ENCODE results near the gene IQSEC3.
"Not testable (repeated sequence)": the region's sequence is repeated elsewhere in the genome, so short reads cannot be mapped to it uniquely, and the experiment has no call there.

IQSEC3 gene

DNA sequence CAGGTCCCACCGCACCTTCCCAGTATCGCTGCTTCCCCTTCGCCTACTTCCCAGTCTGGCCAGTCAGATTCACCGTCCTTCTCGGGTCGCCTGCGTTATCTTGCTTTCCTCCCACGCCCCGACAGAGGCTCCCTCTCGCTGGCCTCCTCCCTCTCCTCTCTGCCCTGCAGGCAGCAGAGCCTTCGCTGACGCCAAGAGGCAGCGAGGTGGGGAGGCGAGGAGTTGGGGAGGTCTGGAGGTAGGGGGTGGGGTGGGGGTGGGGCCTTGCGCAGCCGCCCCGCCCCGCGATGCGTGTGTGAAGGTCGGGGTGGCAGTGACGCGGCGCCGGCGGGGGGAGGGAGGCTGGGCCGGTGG lies at the start of gene IQSEC3:
IQSEC3 (plus strand) TSS at position 340 of the 354 bp plus-strand sequence. CDS start 116 bp downstream, outside the sequence.
- DNase-seq = not testable (repeated sequence)

DNA sequence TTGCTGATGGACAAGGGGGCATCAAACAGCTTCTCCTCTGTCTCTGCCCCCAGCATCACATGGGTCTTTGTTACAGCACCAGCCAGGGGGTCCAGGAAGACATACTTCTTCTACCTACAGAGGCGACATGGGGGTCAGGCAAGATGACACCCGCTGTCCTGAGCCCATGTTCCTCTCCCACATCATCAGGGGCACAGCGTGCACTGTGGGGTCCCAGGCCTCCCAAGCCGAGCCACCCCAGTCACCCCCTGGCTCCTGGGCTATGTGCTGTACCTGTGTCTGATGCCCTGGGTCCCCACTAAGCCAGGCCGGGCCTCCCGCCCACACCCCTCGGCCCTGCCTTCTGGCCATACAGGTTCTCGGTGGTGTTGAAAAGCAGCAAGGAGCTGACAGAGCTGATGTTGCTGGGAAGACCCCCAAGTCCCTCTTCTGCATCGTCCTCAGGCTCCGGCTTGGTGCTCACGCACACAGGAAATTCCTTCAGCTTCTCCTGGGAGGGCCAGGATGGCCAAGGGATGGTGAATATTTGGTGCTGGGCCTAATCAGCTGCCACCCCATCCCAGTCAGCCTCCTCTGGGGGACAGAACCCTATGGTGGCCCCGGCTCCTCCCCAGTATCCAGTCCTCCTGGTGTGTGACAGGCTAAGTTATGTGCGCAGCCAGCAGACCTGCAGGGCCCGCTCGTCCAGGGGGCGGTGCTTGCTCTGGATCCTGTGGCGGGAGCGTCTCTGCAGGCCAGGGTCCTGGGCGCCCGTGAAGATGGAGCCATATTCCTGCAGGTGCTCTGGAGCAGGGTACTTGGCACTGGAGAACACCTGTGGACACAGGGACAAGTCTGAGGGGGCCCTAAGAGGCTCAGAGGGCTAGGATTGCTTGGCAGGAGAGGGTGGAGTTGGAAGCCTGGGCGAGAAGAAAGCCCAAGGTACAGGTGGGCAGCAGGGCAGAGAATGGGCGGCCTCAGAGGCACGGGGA lies 48.9 kb upstream of the IQSEC3 start:
- DNase-seq = not testable (repeated sequence)

DNA sequence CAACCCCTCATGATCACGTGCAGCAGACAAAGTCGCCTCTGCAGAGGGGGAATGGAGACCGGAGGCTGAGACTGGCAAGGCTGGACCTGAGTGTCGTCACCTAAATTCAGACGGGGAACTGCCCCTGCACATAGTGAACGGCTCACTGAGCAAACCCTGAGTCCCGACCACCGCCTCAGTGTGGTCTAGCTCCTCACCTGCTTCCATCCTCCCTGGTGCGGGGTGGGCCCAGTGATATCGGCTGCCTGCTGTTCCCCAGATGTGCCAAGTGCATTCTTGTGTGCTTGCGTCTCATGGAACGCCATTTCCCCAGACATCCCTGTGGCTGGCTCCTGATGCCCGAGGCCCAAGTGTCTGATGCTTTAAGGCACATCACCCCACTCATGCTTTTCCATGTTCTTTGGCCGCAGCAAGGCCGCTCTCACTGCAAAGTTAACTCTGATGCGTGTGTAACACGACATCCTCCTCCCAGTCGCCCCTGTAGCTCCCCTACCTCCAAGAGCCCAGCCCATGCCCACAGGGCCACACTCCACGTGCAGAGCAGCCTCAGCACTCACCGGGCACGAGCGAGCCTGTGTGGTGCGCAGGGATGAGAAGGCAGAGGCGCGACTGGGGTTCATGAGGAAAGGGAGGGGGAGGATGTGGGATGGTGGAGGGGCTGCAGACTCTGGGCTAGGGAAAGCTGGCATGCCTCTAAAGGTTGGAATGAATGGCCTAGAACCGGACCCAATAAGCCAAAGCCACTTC lies 47.6 kb upstream of the IQSEC3 start:
- not testable (repeated sequence) for DNase-seq

DNA sequence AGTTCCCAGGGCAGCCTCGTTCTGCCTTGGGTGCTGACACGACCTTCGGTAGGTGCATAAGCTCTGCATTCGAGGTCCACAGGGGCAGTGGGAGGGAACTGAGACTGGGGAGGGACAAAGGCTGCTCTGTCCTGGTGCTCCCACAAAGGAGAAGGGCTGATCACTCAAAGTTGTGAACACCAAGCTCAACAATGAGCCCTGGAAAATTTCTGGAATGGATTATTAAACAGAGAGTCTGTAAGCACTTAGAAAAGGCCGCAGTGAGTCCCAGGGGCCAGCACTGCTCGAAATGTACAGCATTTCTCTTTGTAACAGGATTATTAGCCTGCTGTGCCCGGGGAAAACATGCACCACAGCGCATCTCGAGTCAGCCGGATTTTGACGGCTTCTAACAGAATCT lies 46.7 kb upstream of the IQSEC3 start:
- not testable (repeated sequence) for DNase-seq

DNA sequence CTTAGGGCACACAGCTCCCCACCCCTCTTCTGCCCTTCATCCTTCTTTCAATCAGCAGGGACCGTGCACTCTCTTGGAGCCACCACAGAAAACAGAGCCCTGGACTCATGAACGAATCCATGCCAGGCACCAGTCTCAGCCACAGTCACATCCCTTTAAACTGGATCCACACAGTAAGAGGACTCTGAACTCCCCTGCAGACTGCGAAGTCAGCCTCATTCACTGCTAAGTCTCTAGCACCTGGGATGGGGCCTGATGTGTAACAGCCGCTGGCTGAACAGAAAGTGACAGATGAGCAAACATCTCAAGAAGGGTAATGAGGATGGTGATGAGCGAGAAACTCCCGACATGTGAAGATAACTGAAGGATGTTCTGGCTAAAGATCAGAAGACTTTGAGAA lies 45.8 kb upstream of the IQSEC3 start:
- DNase-seq = no peak

DNA sequence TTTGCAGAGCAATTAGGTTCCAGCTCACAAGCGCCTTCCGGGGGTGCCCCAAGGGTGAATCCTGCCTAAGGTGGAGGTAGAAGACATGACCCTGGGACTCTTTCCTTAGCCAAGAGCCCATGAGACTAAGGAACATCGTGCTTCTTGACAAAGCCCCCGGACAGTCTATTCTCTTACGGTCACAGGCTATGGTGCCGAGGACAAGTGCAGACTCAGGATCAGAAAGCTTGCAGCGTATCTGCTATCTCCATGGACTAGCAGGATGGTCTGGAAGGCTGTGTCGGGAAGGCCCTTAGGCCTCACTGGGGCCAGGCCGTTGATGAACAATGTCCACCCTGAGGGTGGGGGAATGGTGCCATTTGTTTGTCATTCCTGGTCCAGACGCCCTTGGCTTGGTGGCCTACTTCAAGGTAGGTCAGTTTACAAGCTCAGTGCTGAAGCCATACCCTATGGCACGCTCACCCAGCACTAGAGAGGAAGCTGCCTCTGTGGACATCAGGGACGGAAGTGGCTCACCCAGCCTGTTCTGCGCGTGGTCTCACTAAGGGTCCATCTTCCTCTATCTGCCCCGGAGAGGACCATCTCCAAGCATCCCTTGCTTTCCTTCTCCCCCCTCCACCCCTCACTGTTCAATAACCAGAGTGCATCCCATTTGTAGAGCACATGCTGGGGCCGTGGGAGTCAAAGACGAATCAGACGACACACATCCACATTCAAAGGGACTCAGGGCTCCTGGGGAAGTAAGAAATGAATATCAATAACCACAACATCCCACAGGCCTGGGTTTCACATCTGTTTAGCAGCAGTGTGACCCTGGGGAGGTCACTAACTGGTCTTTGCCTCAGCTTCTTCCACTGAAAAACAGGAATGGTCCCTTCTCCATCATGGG lies 45.0 kb upstream of the IQSEC3 start:
- DNase-seq = no peak

DNA sequence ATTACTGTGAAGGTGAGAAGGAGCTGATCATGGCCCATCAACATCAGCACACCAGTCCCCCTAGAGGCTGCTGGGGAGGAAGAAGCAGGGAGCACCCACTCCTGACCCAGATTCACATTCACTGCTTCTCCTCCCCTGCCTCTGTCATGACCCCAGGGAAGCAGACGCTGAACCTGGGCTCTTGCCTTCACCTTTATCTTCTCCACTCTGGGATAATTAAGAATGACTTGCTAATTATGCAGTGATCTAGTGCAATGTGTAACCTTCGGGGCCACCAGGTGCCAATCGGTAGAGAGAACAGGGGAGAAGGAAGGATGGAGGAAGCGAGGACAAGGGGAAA lies 44.4 kb upstream of the IQSEC3 start:
- no peak for DNase-seq

DNA sequence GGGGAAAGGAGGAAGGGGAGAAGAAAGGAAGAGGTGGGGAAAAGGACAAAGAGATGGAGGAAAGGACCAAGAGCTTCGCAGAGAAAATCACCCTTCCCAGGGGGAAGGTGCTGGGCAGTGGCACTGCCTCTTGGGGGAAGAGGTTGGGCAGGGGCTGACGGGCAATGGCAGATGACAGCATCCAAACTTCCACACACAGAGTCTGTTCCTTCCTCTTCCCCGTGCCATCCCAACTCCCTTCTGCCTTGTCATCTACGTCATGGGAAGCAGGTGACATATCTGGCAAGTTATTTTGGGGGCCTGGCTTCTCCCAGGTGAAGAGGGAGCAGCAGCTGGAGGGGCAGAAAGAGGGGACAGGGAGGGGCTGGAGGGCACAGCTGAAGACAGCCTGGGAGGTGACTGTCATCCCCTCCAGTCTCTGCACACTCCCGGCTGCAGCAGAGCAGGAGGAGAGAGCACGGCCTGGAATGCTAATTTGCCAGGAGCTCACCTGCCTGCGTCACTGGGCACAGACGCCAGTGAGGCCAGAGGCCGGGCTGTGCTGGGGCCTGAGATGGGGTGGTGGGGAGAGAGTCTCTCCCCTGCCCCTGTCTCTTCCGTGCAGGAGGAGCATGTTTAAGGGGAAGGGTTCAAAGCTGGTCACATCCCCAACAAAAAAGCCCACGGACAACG lies 43.9 kb upstream of the IQSEC3 start:
- DNase-seq = no peak

DNA sequence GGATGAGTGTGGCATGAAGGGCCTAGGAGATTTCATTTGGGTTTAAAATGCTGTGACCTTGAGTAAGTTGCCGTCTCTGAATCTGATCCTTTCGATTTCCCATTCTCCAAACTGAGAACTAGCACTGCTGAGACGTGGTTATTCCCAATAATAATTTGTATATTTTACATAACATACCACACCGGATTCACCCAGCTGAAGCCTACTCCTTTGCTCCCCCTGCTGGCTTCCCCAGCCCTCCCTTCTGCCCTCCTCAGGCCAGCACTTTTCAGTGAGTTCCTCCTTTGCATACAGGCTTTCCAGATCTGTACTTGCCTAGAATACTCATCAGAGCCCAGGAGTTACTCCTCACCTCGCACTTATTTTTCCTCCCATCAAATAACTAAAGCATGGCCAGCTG lies 38.7 kb upstream of the IQSEC3 start:
- not testable (repeated sequence) for DNase-seq

DNA sequence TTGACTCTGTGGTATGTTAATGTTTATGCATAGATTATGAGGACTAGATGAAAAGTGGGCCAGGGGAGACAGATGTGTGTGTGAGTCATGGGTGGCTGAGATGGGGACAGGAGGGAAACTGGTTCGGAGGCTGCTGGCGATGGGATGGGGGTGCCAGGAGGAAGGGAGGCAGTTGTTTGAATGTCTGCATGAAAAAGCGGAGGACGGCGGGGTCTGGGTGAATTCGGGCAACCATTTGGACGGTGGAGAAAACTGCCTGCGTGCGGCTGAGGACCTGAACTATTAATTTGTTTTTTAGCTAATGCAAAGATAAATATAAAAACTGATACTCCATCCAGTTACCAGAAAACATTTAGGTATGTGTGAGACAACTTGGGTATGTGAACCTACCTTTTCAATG lies 27.8 kb upstream of the IQSEC3 start:
- DNase-seq = not testable (repeated sequence)

DNA sequence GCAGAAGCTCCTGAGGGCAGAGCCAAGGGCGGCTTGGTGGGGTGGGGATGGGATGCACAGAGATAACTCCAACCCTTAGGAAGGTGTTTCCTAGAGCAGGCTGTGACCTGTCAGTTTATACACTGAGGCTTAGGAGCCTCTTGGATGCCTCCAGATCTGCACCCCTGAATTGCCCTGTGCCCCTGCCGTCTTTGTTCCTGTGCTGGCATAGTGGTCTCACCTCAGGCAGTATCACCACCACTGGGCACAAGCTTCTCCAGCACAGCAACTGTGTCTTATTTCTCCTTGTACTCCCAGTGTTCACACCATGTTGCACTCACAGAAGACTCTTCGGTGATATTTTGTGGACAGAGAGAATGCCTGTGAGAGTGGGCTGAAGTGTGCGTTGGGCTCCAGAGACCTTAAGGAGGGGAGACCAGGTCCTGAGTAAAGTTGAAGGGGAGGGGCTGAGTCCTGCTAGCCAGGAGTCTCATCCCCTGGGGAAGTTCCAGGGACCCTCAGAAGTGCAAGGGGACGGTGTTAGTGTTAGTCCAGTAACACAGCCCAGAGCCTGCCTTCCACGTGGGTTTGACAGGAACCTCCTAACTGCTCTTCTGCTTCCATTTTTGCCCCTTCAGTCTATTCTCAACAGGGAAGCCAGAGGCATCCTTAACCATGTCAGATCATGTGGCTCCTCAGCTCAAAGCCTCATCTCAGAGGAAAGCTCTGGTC lies 26.9 kb upstream of the IQSEC3 start:
- not testable (repeated sequence) for DNase-seq

DNA sequence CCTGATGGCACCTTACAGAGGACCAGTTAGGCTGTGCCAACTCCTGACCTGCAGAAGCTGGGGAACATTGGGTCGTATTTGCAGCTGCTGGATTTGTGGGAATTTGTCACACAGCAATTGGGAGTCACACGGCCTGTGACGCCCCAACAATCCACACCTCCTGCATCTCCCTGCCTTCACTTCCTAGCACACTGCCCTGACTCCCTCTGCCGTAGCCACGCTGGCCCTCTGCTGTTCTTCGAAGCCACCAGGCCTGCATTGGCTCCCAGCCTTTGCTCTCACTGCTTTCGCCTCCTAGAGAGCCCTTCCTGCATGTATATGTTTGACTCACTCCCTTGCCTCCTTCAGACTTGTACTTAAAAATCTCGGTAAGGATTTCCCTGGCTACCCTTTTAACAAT lies 22.2 kb upstream of the IQSEC3 start:
- not testable (repeated sequence) for DNase-seq

DNA sequence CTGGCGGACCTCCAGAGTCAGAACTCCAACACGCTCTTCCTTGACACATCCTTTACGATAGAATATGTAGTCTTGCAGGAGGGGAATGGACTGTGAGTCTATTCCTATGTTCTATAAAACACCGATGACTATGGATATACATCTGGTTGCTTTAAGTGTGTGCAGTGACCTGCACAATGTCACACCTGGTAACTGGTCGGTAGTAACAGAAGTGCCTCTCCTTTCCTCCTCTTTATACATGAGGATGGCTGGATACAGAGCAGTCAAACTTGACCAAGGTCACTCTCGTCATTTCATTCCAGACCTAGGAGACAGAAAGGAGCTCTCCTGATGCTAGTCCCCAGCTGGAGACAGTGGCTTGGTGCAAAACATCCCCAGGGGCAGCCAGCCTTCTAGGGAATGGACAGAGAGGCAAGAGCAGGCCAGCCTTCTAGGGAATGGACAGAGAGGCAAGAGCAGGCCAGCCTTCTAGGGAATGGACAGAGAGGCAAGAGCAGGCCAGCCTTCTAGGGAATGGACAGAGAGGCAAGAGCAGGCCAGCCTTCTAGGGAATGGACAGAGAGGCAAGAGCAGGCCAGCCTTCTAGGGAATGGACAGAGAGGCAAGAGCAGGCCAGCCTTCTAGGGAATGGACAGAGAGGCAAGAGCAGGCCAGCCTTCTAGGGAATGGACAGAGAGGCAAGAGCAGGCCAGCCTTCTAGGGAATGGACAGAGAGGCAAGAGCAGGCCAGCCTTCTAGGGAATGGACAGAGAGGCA lies 21.2 kb upstream of the IQSEC3 start:
- DNase-seq = not testable (repeated sequence)

DNA sequence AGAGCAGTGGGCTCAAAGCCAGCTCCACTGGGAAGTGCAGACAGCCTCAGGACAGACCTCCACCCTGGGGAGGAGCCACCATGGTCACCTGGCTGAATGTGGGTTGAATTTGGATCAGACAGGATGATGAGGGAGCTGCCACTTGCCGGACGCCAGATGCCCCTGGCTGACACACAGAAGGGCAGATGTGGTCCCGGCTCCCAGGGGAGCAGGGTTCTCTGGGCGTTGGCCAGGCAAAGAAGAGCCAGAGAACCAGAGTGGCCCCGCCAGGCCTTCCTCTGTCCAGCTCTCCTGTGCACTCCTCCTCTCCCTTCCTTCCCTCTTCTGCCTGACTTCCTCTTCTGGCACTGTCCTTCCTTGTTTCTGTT lies 20.6 kb upstream of the IQSEC3 start:
- not testable (repeated sequence) for DNase-seq

DNA sequence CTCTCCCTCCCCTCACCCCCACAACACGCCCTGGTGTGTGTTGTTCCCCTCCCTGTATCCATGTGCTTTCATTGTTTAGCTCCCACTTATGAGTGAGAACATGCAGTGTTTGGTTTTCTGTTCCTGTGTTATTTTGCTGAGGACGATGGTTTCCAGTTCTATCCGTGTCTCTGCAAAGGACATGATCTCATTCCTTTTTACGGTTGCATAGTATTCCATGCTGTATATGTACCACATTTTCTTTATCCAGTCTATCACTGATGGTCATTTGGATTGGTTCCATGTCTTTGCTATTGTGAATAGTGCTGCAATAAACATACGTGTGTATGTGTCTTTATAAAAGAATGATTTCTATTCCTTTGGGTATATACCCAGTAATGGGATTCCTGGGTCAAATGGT lies 20.0 kb upstream of the IQSEC3 start:
- DNase-seq = not testable (repeated sequence)

DNA sequence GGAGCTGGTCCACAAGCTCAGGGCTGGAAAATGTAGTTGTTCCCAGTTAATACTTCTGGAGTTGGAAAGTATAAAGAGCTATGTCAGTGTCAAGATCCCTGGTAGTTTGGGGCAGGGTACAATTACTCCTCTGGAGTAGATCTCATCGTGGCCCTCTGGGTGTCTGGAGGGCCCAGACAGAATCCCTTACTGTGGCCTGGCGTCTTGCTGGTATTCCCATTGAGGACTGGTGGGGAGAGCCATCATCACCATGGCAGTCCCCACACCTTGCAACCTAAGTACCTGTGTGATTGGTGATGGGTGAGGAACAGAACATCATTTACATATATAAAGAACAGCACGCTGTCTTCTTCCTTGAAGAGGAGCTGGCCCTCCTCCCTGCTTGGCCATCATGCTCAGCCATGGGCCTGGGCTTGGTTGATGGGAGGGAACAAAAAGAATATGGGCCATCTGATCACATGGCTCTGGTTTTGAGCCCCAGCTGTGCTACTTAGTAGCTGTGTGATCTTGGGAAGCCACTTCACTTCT lies 18.8 kb upstream of the IQSEC3 start:
- DNase-seq = not testable (repeated sequence)

DNA sequence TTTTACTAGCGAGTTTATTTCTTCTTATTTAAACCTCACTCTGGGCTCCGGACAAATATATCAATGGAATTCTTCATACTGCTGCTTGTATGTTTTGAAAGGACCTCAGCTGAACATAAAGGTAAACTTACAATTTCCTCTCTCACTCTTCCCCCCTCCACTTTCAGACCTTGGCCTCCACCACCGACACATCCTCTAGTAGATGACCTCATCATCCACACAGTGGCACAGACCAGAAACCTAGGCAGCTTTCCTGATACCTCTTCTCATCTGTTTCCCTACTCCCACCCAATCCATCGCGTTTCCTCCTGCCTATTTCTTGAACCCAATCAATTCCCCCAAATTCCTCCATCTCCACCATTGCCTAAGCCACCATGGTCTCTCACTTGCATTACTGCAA lies 17.4 kb upstream of the IQSEC3 start:
- DNase-seq = not testable (repeated sequence)

DNA sequence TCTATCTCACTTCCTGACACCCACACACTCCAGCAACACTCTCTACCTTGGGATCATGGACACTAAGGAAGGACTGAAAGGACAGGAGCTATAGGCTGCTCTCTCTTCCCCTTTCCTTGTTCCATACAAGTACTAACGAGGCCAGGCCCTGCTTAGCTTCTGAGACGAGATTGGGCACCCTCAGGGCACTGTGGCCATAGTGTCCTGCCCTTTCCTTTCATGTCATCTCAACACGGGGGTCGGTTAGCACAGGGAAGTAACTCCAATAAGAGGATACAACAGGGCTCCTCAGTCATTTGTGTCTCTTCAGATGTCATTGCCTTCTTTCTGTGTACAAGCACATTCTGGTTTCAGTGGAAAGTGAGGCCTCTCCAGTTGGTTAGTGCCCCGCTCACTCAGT lies 15.5 kb upstream of the IQSEC3 start:
- DNase-seq = not testable (repeated sequence)

DNA sequence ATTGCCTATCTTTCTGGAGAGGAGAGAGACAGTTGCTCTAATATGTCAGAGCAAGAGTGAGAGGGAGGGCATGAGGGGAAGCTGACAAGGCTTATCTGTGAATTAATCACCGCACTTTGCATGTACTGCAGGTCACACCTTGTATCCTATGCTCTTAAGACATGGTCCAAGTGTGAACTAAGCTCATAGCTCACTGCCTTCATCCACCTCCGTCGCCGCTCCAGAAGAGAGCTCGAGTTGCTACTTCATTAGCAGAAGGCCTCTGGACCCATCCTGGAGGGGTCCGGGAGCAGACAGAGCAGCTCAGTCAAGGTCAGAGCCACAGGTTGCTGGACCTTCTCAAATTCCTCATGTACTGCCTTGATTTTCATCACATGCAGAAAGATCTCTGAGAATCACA lies 14.6 kb upstream of the IQSEC3 start:
- not testable (repeated sequence) for DNase-seq

DNA sequence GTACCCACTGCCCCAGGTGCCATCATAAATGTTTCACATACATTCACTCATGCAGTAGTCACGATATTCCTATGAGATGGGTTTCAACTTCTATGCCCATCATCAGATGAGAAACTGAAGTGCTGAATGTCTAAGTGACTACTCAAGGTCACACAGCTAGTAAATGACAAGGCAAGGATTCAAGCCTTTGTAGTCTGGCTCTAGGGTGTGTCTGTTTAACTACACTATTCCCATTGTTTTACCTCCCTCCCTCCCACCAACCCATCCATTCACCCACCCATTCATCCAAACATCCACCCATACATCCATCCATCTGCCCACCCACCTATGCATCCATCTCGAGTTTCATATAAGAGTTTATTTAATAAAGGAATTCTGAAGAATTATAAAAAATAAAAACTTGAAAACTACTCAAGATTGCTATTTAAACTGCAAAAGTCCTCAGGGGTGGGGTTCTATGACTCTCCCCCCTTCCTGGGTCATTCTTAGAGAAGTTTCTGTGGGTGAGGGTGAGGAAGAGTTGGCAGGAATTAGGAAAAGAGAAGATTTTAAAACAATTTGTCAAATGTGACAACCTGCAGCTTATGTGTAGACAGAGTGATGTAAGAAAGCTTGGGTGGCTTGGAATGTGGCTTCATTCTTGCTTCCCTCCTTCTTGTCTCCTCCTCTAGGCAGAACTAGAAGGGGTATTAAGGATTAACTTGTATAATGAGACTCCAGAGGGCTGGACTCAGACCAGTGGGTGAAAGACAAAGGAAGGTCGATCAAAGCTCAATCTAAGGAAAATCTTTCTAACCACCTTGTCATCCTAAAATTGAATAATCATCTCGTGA lies 13.4 kb upstream of the IQSEC3 start:
- DNase-seq = not testable (repeated sequence)
